Esophagus squamous epithelium (tissue), 5 donors: ENCODE results near the gene ZNF496. TPM values are rescaled to one million over a fixed set of nuclear protein-coding genes. Genes with fewer than 3 reads are reported as not detected.
"Not testable (repeated sequence)": the region's sequence is repeated elsewhere in the genome, so short reads cannot be mapped to it uniquely, and the experiment has no call there.

Experiments
- DNase-seq: peaks from one replicate; lab custom pipeline; 2025; lab: John Stamatoyannopoulos, UW
- H3K27ac ChIP-seq, 4 donors: fragments of 200-600 bp; sonication (generic); one replicate each; pipeline ENCODE4 v1.5.1; 2016 to 2019; ENCODE audit warnings: mild to moderate bottlenecking in 1 of 4
- H3K27me3 ChIP-seq, 4 donors: fragments of 200-600 bp; sonication (generic); 1 replicate in 3 of 4; 2 replicates in 1 of 4; pipeline versions ENCODE4 v1.5.1 to v1.6.0; 2017 to 2021; ENCODE audit warnings: antibody characterized with exemption in 1 of 4
- H3K36me3 ChIP-seq, 3 donors: fragments of 200-600 bp; sonication (generic); one replicate each; pipeline ENCODE4 v1.5.1; 2016 to 2019
- H3K4me1 ChIP-seq, 3 donors: fragments of 200-600 bp; sonication (generic); one replicate each; pipeline ENCODE4 v1.5.1; 2017 to 2019
- H3K4me3 ChIP-seq, 4 donors: fragments of 200-600 bp; sonication (generic); 1 replicate in 3 of 4; 2 replicates in 1 of 4; pipeline ENCODE4 v1.5.1; 2016 to 2019; ENCODE audit warnings: mild to moderate bottlenecking in 2 of 4, moderate library complexity in 1 of 4
- H3K9me3 ChIP-seq, 3 donors: fragments of 200-600 bp; sonication (generic); one replicate each; pipeline ENCODE4 v1.5.1; 2016 to 2019
- CTCF ChIP-seq, 6 experiments: fragments of 450-650 bp in 4 of 6; fragments of 200-600 bp in 2 of 6; sonication (generic) in 2 of 6; IDR thresholded peaks; one replicate each; pipeline ENCODE4 v1.5.1; 2016 to 2019; ENCODE audit warnings: antibody characterized with exemption in 6 of 6, mild to moderate bottlenecking in 4 of 6, moderate library complexity in 4 of 6
- POLR2A ChIP-seq, 4 donors: fragments of 450-650 bp; IDR thresholded peaks; one replicate each; pipeline ENCODE4 v1.6.1; 2017; ENCODE audit warnings: antibody characterized with exemption in 4 of 4, mild to moderate bottlenecking in 4 of 4, moderate library complexity in 3 of 4
- WGBS, 2 donors: methylation state at CpG; one replicate each; pipeline ENCODE4 v1.1.5; 2018; 5-methylcytosine and 5-hydroxymethylcytosine counted together
- intact Hi-C: fragments of 100-400 bp; cut with DNase I; formaldehyde crosslinking; loops from one replicate; pipeline ENCODE4 v1.15.0; 2022
- total RNA-seq, 4 donors: library from RNA; depleted of rRNA; stranded (reverse); fragments of >200 nt; gene quantifications; one replicate each; pipeline ENCODE4 v1.1.0, GENCODE V29; 2016
- donor health status: DM: yes; HTN: yes; CAD: no.

ZNF496 gene
- 10 to 100 TPM in 1 of 4 donors, 1 to 10 TPM in 3; 8.9 to 21.2 (median 9.5) TPM for total RNA-seq

GRCh38 chr1:247331525-247332214, at the start of gene ZNF496:
Gene ZNF496 (minus strand): TSS chr1:247331867. CDS start chr1:247329578, 2,289 bp downstream.
- 0% methylated on average over 2 of the region's 93 CpGs; no CpG with 5 or more reads in 1 of the 2 donors for WGBS, 2 donors
- TF ChIP-seq CTCF (IDR thresholded peaks at IDR 0.05) (no peak), POLR2A (IDR thresholded peaks at IDR 0.05) (no peak)
- H3K27me3 ChIP-seq: no peaks in the 10 kb centered on the region
- DNase-seq: no peak
- peaks cover 11 to 42% (median 21%) of the 10 kb centered on the region in 3 donors for H3K4me1 ChIP-seq
- intact Hi-C loops: no loop called here
- H3K36me3 ChIP-seq: peaks cover 0 to 31% (median 0%) of the 10 kb centered on the region in 3 donors
- no peaks in the 10 kb centered on the region for H3K9me3 ChIP-seq
- peak within 1 kb of the TSS; percentile 87 to 95 (median 92) for H3K27ac ChIP-seq
- peak within 1 kb of the TSS; percentile 77 to 97 (median 96) for H3K4me3 ChIP-seq

GRCh38 chr1:247378334-247379073, 46.8 kb upstream of the ZNF496 start:
- 80% methylated on average over 20 of the region's 20 CpGs for WGBS, 2 donors
- no peaks in the 10 kb centered on the region for H3K9me3 ChIP-seq
- no peak for TF ChIP-seq POLR2A (IDR thresholded peaks at IDR 0.05)
- no peak for TF ChIP-seq CTCF (IDR thresholded peaks at IDR 0.05)
- no peak overlapping the region for H3K27ac ChIP-seq
- peaks cover 0 to 6% (median 0%) of the 10 kb centered on the region in 3 donors for H3K4me1 ChIP-seq
- H3K27me3 ChIP-seq: peaks cover 0 to 3% (median 0%) of the 10 kb centered on the region in 4 donors
- intact Hi-C loops: no loop called here
- H3K4me3 ChIP-seq: no peak overlapping the region
- no peak for DNase-seq
- no peaks in the 10 kb centered on the region for H3K36me3 ChIP-seq

DNA sequence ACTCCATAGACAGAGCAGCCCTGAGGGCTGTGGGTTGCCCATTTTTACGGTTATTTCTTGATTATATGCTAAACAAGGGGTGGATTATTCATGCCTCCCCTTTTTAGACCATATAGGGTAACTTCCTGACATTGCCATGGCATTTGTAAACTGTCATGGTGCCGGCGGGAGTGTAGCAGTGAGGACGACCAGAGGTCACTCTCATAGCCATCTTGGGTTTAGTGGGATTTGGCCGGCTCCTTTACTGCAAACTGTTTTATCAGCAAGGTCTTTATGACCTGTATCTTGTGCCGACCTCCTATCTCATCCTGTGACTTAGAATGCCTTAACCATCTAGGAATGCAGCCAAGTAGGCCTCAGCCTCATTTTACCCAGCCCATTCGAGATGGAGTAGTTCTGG, 46.0 kb upstream of the ZNF496 start:
- 71 to 79% methylated on average over 7 of the region's 7 CpGs for WGBS, 2 donors
- intact Hi-C loops, DNase-seq, H3K27me3 ChIP-seq, H3K27ac ChIP-seq, H3K9me3 ChIP-seq, H3K4me3 ChIP-seq, H3K36me3 ChIP-seq: not testable (repeated sequence)
- peaks cover 0 to 11% (median 2%) of the 10 kb centered on the region in 3 donors for H3K4me1 ChIP-seq

- no peaks in the 10 kb centered on the region for H3K36me3 ChIP-seq
- DNase-seq: no peak
- peaks cover 0 to 11% (median 0%) of the 10 kb centered on the region in 4 donors for H3K27me3 ChIP-seq
- 50 to 51% methylated on average over 6 to 7 of the region's 7 CpGs for WGBS, 2 donors
- H3K27ac ChIP-seq: no peak overlapping the region
- intact Hi-C loops: no loop called here
- no peaks in the 10 kb centered on the region for H3K9me3 ChIP-seq
- H3K4me1 ChIP-seq: peaks cover 0 to 14% (median 2%) of the 10 kb centered on the region in 3 donors
- TF ChIP-seq CTCF (IDR thresholded peaks at IDR 0.05) (no peak), POLR2A (IDR thresholded peaks at IDR 0.05) (no peak)
- H3K4me3 ChIP-seq: no peak overlapping the region
These were observed 45.0 kb upstream of the ZNF496 start for GRCh38 chr1:247376659-247377058.

DNA sequence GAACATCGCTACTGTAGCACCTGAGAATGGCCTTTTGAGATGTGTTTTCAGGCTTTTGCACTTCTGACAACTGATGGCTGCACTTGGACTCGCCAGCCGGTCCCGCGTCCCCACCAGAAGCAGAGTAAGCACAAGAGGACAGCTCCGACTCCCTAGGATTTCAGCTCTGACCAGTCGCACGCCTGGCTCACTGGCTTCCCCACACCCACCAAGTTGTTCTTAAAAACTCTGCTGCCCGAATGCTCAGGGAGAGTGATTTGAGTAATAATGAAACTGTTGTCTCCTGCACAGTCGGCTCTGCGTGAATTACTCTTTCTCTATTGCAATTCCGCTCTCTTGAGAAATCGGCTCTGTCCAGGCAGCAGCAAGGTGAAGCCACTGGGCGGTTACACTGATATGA, 44.1 kb upstream of the ZNF496 start:
- peaks cover 0 to 19% (median 0%) of the 10 kb centered on the region in 4 donors for H3K27me3 ChIP-seq
- no peak overlapping the region for H3K4me3 ChIP-seq
- 86 to 88% methylated on average over 11 to 13 of the region's 14 CpGs for WGBS, 2 donors
- no peak for TF ChIP-seq CTCF (IDR thresholded peaks at IDR 0.05)
- TF ChIP-seq POLR2A (IDR thresholded peaks at IDR 0.05): no peak
- intact Hi-C loops: no loop called here
- no peak for DNase-seq
- H3K36me3 ChIP-seq: no peaks in the 10 kb centered on the region
- no peak overlapping the region for H3K27ac ChIP-seq
- H3K9me3 ChIP-seq: no peaks in the 10 kb centered on the region
- H3K4me1 ChIP-seq: peaks cover 0 to 14% (median 2%) of the 10 kb centered on the region in 3 donors

DNA sequence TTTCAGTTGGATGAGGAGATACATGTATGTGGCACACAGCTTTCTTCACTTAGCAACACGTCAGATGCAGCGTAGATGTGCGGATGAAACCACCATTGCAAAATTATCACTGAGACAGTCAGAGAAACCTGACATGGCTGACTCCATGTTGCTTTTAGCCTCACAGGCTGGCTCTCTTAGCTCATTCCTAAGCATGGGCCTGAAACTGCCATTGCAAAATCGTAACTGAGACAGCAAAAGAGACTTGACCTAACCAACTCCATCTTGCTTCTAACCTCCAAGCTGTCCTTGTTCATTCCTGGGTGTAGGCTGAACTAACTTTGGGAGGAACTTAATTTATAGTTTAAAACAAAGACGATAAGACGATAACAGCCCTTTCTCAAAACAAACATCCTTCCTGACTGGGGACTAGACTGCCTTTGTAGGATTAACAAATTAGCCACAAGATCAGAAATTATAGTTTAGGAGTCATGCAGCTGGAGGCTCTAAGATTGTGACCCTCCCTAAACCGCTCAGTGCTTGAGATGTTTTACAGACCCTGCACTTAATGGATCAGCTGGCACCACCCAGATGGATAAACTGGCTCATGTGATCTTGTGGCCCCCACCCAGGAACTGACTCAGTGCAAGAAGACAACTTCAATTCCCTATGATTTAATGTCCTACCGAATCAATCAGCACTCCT, 43.1 kb upstream of the ZNF496 start:
- WGBS, 2 donors: 80 to 84% methylated on average over 8 of the region's 8 CpGs
- H3K4me3 ChIP-seq, intact Hi-C loops, H3K27ac ChIP-seq, DNase-seq, H3K36me3 ChIP-seq, H3K9me3 ChIP-seq: not testable (repeated sequence)
- peaks cover 0 to 15% (median 2%) of the 10 kb centered on the region in 3 donors for H3K4me1 ChIP-seq
- H3K27me3 ChIP-seq: peaks cover 0 to 19% (median 0%) of the 10 kb centered on the region in 4 donors
